Endothelial cell of umbilical vein (primary cell): ENCODE measurements around the gene PHOX2B. TPM values are rescaled to one million over a fixed set of nuclear protein-coding genes. Genes with fewer than 3 reads are reported as not detected.

Source experiments
- BruUV-seq: library from RNA; stranded (reverse); fragments of 400-500 nt; replicated peaks from 2 replicates; lab custom pipeline; 2021; lab: Mats Ljungman, UMichigan
- CTCF ChIA-PET: fragments of 300-600, 350-600 bp; sonication (Branson Sonifier 250); formaldehyde crosslinking; loops from one replicate; lab custom pipeline; 2021; ENCODE audit warnings: antibody characterized with exemption, inconsistent platforms; lab: Charles Lee
- POLR2A ChIA-PET: fragments of 300-600, 350-600 bp; sonication (Branson Sonifier 250); formaldehyde crosslinking; loops from one replicate; lab custom pipeline; 2021; ENCODE audit warnings: antibody characterized with exemption, inconsistent platforms; lab: Charles Lee
- DNase-seq: peaks from one replicate; pipeline ENCODE4 v3.0.0-alpha.2; 2011; ENCODE audit warnings: low read depth, low spot score
- FAIRE-seq: peaks from 2 replicates; lab custom pipeline; 2011; peaks lifted over from hg19 to GRCh38; lab: Jason Lieb, UNC
- H2AFZ ChIP-seq: 2 replicates; pipeline ENCODE4 v1.6.0; 2012; ENCODE audit warnings: low read depth, low read length, control low read depth, inconsistent platforms
- H3K27ac ChIP-seq: 2 replicates; pipeline ENCODE4 v1.5.1; 2011; ENCODE audit warnings: low read depth, mild to moderate bottlenecking, control low read depth, low read length, moderate library complexity; ENCODE audit not compliant: insufficient read depth
- H3K27me3 ChIP-seq, 2 experiments: 2 replicates each; pipeline versions ENCODE4 v1.6.0 to v1.6.1; 2011; ENCODE audit warnings: low read length in 2 of 2, mixed read lengths in 1 of 2; ENCODE audit not compliant: control insufficient read depth in 2 of 2, insufficient read depth in 2 of 2
- H3K36me3 ChIP-seq, 2 experiments: 2 replicates in 1 of 2; 3 replicates in 1 of 2; pipeline ENCODE4 v1.5.1; 2011; ENCODE audit warnings: low read length in 2 of 2, mild to moderate bottlenecking in 1 of 2, moderate library complexity in 1 of 2; ENCODE audit not compliant: control insufficient read depth in 2 of 2, insufficient read depth in 2 of 2; ENCODE audit errors: extremely low read depth in 1 of 2
- H3K4me1 ChIP-seq: 3 replicates; pipeline ENCODE4 v1.5.1; 2011; ENCODE audit warnings: mild to moderate bottlenecking, low read length; ENCODE audit not compliant: control insufficient read depth, insufficient read depth; ENCODE audit errors: extremely low read depth
- H3K4me2 ChIP-seq: 2 replicates; pipeline ENCODE4 v1.6.1; 2011; ENCODE audit warnings: low read length, control low read depth, mixed read lengths; ENCODE audit not compliant: insufficient read depth
- H3K4me3 ChIP-seq, 3 experiments: fragments of 200-600 bp in 1 of 3; sonication (generic), shearing (Covaris generic) in 1 of 3; replicated peaks in 1 of 3; 2 replicates each; pipeline ENCODE4 v1.5.1; 2011 to 2016; ENCODE audit warnings: control low read depth in 3 of 3, low read length in 3 of 3, mild to moderate bottlenecking in 2 of 3, inconsistent platforms in 1 of 3, low read depth in 1 of 3, moderate library complexity in 1 of 3; ENCODE audit not compliant: insufficient read depth in 1 of 3
- H3K79me2 ChIP-seq: 2 replicates; pipeline ENCODE4 v1.6.0; 2012; ENCODE audit warnings: low read length, inconsistent platforms; ENCODE audit not compliant: control insufficient read depth, insufficient read depth
- H3K9ac ChIP-seq: replicated peaks from 2 replicates; pipeline ENCODE3; 2011; ENCODE audit warnings: low read length, control low read depth; ENCODE audit not compliant: insufficient read depth; ENCODE audit errors: extremely low read depth
- H3K9me1 ChIP-seq: replicated peaks from 3 replicates; pipeline ENCODE4 v1.6.0; 2011; ENCODE audit warnings: mild to moderate bottlenecking, low read length; ENCODE audit not compliant: control insufficient read depth, insufficient read depth; ENCODE audit errors: extremely low read depth
- H3K9me3 ChIP-seq: replicated peaks from 2 replicates; pipeline ENCODE4 v1.5.1; 2012; ENCODE audit warnings: low read length, inconsistent platforms; ENCODE audit not compliant: control insufficient read depth, insufficient read depth
- H4K20me1 ChIP-seq: replicated peaks from 2 replicates; pipeline ENCODE3; 2011; ENCODE audit warnings: mild to moderate bottlenecking, low read length; ENCODE audit not compliant: control insufficient read depth, insufficient read depth; ENCODE audit errors: extremely low read depth
- EZH2 ChIP-seq: IDR thresholded peaks from 2 replicates; pipeline ENCODE4 v1.6.1; 2012; ENCODE audit warnings: borderline replicate concordance, low read depth, mild to moderate bottlenecking, moderate library complexity, low read length, inconsistent platforms; ENCODE audit not compliant: severe bottlenecking
- FOS ChIP-seq: IDR thresholded peaks from 2 replicates; pipeline ENCODE4 v1.6.1; 2011; ENCODE audit warnings: mild to moderate bottlenecking, low read length, moderate library complexity, borderline replicate concordance; ENCODE audit not compliant: insufficient read depth
- GATA2 ChIP-seq: IDR thresholded peaks from 2 replicates; pipeline ENCODE4 v1.7.0; 2011; ENCODE audit warnings: low read depth, mild to moderate bottlenecking, moderate library complexity, mixed read lengths, low read length; ENCODE audit not compliant: insufficient read length, insufficient read depth
- JUN ChIP-seq: IDR thresholded peaks from 2 replicates; pipeline ENCODE4 v1.6.1; 2011; ENCODE audit warnings: borderline replicate concordance, low read depth; ENCODE audit not compliant: insufficient read length, insufficient read depth
- MYC ChIP-seq: IDR thresholded peaks from one replicate; pipeline ENCODE4 v1.6.1; 2011; ENCODE audit warnings: mild to moderate bottlenecking, low read depth, low read length
- POLR2A ChIP-seq: IDR thresholded peaks from 2 replicates; pipeline ENCODE4 v1.6.1; 2012; ENCODE audit warnings: low read depth, mild to moderate bottlenecking, control low read depth, low read length
- POLR2AphosphoS5 ChIP-seq: IDR thresholded peaks from 2 replicates; pipeline ENCODE4 v1.6.1; 2012; ENCODE audit warnings: low read depth, mild to moderate bottlenecking, control low read depth, low read length, moderate library complexity; ENCODE audit not compliant: insufficient read depth
- dilution Hi-C: fragments of 300-500 bp; cut with MboI; formaldehyde crosslinking; loops from one replicate; pipeline ENCODE4 v1.15.0; 2019; ENCODE audit warnings: low sequenced_read_pairs; ENCODE audit not compliant: extremely low pct_ligation_motif_present
- intact Hi-C: fragments of 100-400 bp; cut with micrococcal nuclease; formaldehyde crosslinking; loops from one replicate; pipeline ENCODE4 v1.10.0; 2022
- polyA plus RNA-seq, 4 experiments: library from polyadenylated mRNA; depleted of rRNA in 3 of 4; stranded (reverse) in 3 of 4; unstranded in 1 of 4; fragments of >200 nt; gene quantifications; 2 replicates each; pipeline versions ENCODE4 v1.2.1 to v1.2.3, GENCODE V29; 2011 to 2012; ENCODE audit warnings: missing spikeins in 1 of 4
- total RNA-seq: library from RNA; stranded (reverse); gene quantifications from 2 replicates; pipeline ENCODE4 v1.2.3, GENCODE V29; 2021
- TF ChIP-seq, protein P1 (sequence below): IDR thresholded peaks from 2 replicates; pipeline ENCODE4 v1.6.1; 2011; ENCODE audit not compliant: insufficient read depth, insufficient read length
- TF ChIP-seq, protein P2 (sequence below), 2 donors: IDR thresholded peaks; 1 replicate in 1 of 2; 2 replicates in 1 of 2; pipeline ENCODE4 v1.5.1; 2011; ENCODE audit warnings: low read length in 2 of 2, mild to moderate bottlenecking in 2 of 2, moderate library complexity in 2 of 2, control low read depth in 1 of 2, inconsistent platforms in 1 of 2, low read depth in 1 of 2; ENCODE audit not compliant: insufficient read depth in 1 of 2; ENCODE audit errors: extremely low read depth in 1 of 2

The PHOX2B gene
- total and polyA plus RNA-seq, 2 donors (not counting 3 experiments of a cell fraction or from before 2014, with no cell fraction given), result not detected

DNA sequence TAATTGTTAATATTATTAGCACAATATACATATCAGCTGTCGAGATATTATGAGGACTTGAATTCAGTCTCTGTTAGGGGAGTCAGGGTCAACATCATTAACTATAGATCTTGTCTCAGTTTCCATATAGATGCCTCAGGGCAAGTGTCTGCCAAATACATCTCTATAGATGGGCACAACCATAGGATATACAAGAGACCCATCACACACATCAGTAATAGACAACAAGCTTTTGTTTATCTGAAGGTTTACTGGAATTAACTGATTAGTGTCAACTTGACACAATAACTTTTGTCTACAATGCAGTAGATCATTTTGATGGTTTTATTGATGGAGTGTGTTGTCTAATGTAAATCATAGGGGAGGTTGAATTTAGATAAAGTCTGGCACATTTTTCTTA, 37.1 kb upstream of the PHOX2B start:
- Histone ChIP-seq H3K4me3 (no peak overlapping the region), H3K36me3 (no peaks in the 10 kb centered on the region), H3K4me1 (no peaks in the 10 kb centered on the region), H4K20me1 (no peaks in the 10 kb centered on the region), H3K79me2 (no peaks in the 10 kb centered on the region), H3K9me1 (no peaks in the 10 kb centered on the region), H3K9ac (no peak overlapping the region), H3K27me3 (peaks cover 0 to 2% of the 10 kb centered on the region in 2 experiments), H3K9me3 (no peaks in the 10 kb centered on the region), H3K27ac (no peak overlapping the region), H3K4me2 (no peak overlapping the region), H2AFZ (no peak overlapping the region)
- DNase-seq, result no peak
- FAIRE-seq, result no peak
- intact Hi-C loops, result no loop called here
- TF ChIP-seq POLR2A, result no peak
- TF ChIP-seq, protein P1, sequence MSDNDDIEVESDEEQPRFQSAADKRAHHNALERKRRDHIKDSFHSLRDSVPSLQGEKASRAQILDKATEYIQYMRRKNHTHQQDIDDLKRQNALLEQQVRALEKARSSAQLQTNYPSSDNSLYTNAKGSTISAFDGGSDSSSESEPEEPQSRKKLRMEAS, result no peak
- no peak for TF ChIP-seq POLR2AphosphoS5
- dilution Hi-C loops, result no loop called here
- no TSS peak for BruUV-seq
- CTCF ChIA-PET, result interaction anchor here (1.2 kb wide), 1 partner anchor 142 kb away, joined by 3 read pairs; no protein-coding TSS in a partner anchor
- POLR2A ChIA-PET, result no interaction called here

DNA sequence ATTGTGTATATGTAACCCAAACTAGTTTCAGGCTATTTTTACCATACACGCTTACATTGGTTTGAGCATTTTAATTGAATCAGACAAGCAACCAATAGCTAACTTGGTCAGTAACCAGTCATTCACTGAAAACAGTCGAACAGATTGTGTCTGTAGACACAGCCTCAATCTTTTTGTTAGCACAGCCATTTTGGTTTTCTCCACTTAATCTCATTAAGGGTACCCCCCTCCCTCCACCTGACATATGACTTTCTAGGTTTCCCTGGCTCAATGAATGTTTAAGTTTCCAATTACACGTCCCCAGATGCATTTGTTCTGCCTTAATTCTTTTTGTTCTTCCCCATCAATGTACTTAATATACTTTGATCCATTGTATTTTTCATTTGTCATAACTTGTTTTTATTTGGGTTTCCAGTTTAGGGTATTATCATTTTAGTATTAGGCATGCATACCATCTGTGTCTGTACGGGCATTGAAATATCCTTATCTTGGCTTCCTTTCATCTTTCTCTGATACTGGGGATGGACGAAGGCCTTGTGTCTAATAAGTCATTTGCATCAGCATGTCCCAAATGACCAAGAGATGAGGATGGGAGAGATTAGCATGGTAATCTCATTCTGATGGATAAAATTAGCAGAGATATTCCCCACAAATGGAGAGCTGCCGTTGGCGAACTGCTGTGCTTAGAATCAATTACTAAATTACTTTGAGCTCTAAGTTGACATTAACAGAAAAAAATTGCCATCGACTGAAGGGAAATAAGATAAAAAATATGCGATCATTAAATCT, 35.9 kb upstream of the PHOX2B start:
- no peak overlapping the region for H3K4me2 ChIP-seq
- no peak overlapping the region for H3K9ac ChIP-seq
- intact Hi-C loops (no loop called here), dilution Hi-C loops (no loop called here)
- no peaks in the 10 kb centered on the region for H3K79me2 ChIP-seq
- H3K27ac ChIP-seq, result no peak overlapping the region
- H3K36me3 ChIP-seq, result no peaks in the 10 kb centered on the region
- H4K20me1 ChIP-seq, result no peaks in the 10 kb centered on the region
- FAIRE-seq (no peak), DNase-seq (no peak)
- H3K27me3 ChIP-seq, result peaks cover 0 to 2% of the 10 kb centered on the region in 2 experiments
- no peak overlapping the region for H2AFZ ChIP-seq
- H3K9me3 ChIP-seq, result no peaks in the 10 kb centered on the region
- TF ChIP-seq POLR2AphosphoS5 (no peak), JUN (no peak), EZH2 (no peak), GATA2 (no peak), FOS (no peak), POLR2A (no peak), MYC (no peak)
- TF ChIP-seq, protein P1, result no peak
- TF ChIP-seq, protein P2, sequence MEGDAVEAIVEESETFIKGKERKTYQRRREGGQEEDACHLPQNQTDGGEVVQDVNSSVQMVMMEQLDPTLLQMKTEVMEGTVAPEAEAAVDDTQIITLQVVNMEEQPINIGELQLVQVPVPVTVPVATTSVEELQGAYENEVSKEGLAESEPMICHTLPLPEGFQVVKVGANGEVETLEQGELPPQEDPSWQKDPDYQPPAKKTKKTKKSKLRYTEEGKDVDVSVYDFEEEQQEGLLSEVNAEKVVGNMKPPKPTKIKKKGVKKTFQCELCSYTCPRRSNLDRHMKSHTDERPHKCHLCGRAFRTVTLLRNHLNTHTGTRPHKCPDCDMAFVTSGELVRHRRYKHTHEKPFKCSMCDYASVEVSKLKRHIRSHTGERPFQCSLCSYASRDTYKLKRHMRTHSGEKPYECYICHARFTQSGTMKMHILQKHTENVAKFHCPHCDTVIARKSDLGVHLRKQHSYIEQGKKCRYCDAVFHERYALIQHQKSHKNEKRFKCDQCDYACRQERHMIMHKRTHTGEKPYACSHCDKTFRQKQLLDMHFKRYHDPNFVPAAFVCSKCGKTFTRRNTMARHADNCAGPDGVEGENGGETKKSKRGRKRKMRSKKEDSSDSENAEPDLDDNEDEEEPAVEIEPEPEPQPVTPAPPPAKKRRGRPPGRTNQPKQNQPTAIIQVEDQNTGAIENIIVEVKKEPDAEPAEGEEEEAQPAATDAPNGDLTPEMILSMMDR (IDR thresholded peaks at IDR 0.05; ENCODE audit: extremely low read depth in 1 of 2, insufficient read depth in 1 of 2, low read depth in 1 of 2, low read length in 2 of 2), result no peak
- no peaks in the 10 kb centered on the region for H3K9me1 ChIP-seq
- no peak overlapping the region for H3K4me3 ChIP-seq
- no TSS peak for BruUV-seq
- ChIA-PET CTCF (interaction anchor here (1.0 to 1.2 kb wide), 2 partner anchors 10 to 141 kb away, joined by 3 read pairs; no protein-coding TSS in a partner anchor), POLR2A (no interaction called here)
- no peaks in the 10 kb centered on the region for H3K4me1 ChIP-seq
